ENCODE data around the gene SOAT2.

- TF ChIP-seq CTCF (IDR thresholded peaks at IDR 0.05; ENCODE audit: low read length) (no peak), EZH2 (IDR thresholded peaks at IDR 0.05; ENCODE audit: borderline replicate concordance, low read length) (no peak)
Measured at GRCh38 chr12:53093777-53094393, 9.4 kb upstream of the SOAT2 start.
